Stimulated activated CD4-positive, alpha-beta T cell treated with anti-CD3 and anti-CD28 coated beads, Interleukin-2, amount 100 ng/mL, for 4 hours (primary cell): Measurements from ENCODE around the gene IDI1.
A peak's percentile ranks its signal among the peaks of the same experiment; 100 is the strongest.
"Not testable (repeated sequence)": the region's sequence is repeated elsewhere in the genome, so short reads cannot be mapped to it uniquely, and the experiment has no call there.

Experiments
- DNase-seq: peaks from one replicate; pipeline ENCODE4 v3.0.0-alpha.2; 2020; ENCODE audit warnings: low read depth

Gene IDI1

GRCh38 chr10:1063232-1063865 lies 14.4 kb upstream of the IDI1 start:
- DNase-seq = no peak

- no peak for DNase-seq
Observed at GRCh38 chr10:1061930-1062774, 13.2 kb upstream of the IDI1 start.

GRCh38 chr10:1059902-1060301 lies 11.0 kb upstream of the IDI1 start:
- no peak for DNase-seq

- no peak for DNase-seq
Observed at GRCh38 chr10:1058017-1058416, 9.1 kb upstream of the IDI1 start.

GRCh38 chr10:1057106-1057657 lies 8.3 kb upstream of the IDI1 start:
- DNase-seq = no peak

GRCh38 chr10:1056326-1057105 lies 7.6 kb upstream of the IDI1 start, which contains the start of gene WDR37:
TSS of gene WDR37 (plus strand) at chr10:1056385. CDS start at chr10:1072156, 15,771 bp downstream.
- DNase-seq = peak; percentile 82

- no peak for DNase-seq
Observed at GRCh38 chr10:1054684-1055083, 5.8 kb upstream of the IDI1 start.

GRCh38 chr10:1050554-1050953 lies 1.6 kb upstream of the IDI1 start:
- no peak for DNase-seq

- no peak for DNase-seq
Observed at GRCh38 chr10:1050145-1050544, 1.2 kb upstream of the IDI1 start.

GRCh38 chr10:1049425-1049958 lies 573 bp upstream of the IDI1 start:
- no peak for DNase-seq

GRCh38 chr10:1048349-1048731 lies 579 bp downstream of the IDI1 start:
- DNase-seq = peak; percentile 71

- DNase-seq = no peak
Observed at GRCh38 chr10:1047937-1048336, 982 bp downstream of the IDI1 start.

GRCh38 chr10:1045415-1045814 lies 3.5 kb downstream of the IDI1 start:
- no peak for DNase-seq

GRCh38 chr10:1044964-1045363 lies 4.0 kb downstream of the IDI1 start:
- DNase-seq = no peak

- DNase-seq = no peak
Observed at GRCh38 chr10:1044146-1044545, 4.8 kb downstream of the IDI1 start.

GRCh38 chr10:1043532-1043995 lies 5.4 kb downstream of the IDI1 start:
- DNase-seq = no peak

- no peak for DNase-seq
Observed at GRCh38 chr10:1041514-1041913, 7.4 kb downstream of the IDI1 start.

- DNase-seq = no peak
Observed at GRCh38 chr10:1040133-1040532, 8.8 kb downstream of the IDI1 start.

GRCh38 chr10:1038769-1039168 lies 10.2 kb downstream of the IDI1 start:
- DNase-seq = not testable (repeated sequence)

GRCh38 chr10:1037098-1037497 lies 11.8 kb downstream of the IDI1 start:
- no peak for DNase-seq

GRCh38 chr10:1036341-1036791 lies 12.6 kb downstream of the IDI1 start:
- DNase-seq = peak; percentile 19

GRCh38 chr10:1035201-1035600 lies 13.7 kb downstream of the IDI1 start:
- no peak for DNase-seq
